A549 (cell line): ENCODE results near the gene EIF4A2.

ENCODE experiments used
- CTCF ChIP-seq: fragments of >200 bp; sonication (Bioruptor Twin); formaldehyde crosslinking; IDR thresholded peaks from 3 replicates; pipeline ENCODE4 v1.5.1; 2016
- JUN ChIP-seq, 2 experiments: fragments of >200 bp; sonication (Bioruptor Twin); formaldehyde crosslinking; IDR thresholded peaks; 2 replicates in 1 of 2; 3 replicates in 1 of 2; pipeline ENCODE4 v1.6.1; 2016 to 2017
- MAZ ChIP-seq: fragments of 150-350 bp; IDR thresholded peaks from 2 replicates; pipeline ENCODE4 v1.6.1; 2014; ENCODE audit warnings: antibody characterized with exemption, low read depth, low read length, borderline replicate concordance
- NR3C1 ChIP-seq: fragments of >200 bp; sonication (Bioruptor Twin); formaldehyde crosslinking; IDR thresholded peaks from 3 replicates; pipeline ENCODE4 v1.6.1; 2017
- POLR2A ChIP-seq: IDR thresholded peaks from 2 replicates; pipeline ENCODE4 v1.6.1; 2012; ENCODE audit warnings: mild to moderate bottlenecking, low read length
- SMC3 ChIP-seq: fragments of >200 bp; sonication (Bioruptor Twin); formaldehyde crosslinking; IDR thresholded peaks from 3 replicates; pipeline ENCODE4 v1.6.1; 2018; ENCODE audit warnings: inconsistent platforms

DNA sequence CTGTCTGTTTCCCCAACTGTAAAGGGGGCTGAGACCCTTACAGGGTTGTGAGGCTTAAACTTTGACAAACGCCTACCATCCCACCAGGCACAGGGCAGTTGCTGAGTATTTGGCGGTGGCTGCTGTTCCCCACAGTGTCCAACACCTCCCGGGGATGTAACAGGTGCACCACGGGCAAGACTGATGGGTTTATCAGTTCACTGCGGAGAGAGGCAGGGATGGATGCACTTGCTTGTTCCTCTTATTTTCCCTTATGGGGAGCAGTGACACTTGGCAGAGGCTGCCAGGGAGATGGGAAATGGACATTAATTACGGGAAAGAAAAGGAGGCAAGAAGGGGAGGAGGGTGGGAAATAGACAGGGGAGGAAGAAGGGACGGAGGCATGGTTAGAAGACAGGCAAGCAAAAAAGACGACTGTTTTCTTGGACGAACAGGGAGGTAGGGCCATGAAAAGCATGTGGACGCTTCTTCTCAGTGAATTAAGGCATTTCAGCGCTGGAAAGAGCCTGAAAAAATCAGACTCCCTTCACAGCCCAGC, 42.6 kb downstream of the EIF4A2 start:
- TF ChIP-seq JUN (IDR thresholded peaks at IDR 0.05) (no peak), CTCF (no peak), MAZ (no peak), SMC3 (no peak), POLR2A (no peak), NR3C1 (no peak)
